GM19467 (cell line): Measurements from ENCODE around the gene ZDHHC22.

ENCODE experiments used
- ATAC-seq: cut with Tn5 transposase; IDR thresholded peaks from one replicate; pipeline ENCODE4 v1.9.1; 2021; ENCODE audit warnings: mild to moderate bottlenecking, moderate library complexity; ENCODE audit not compliant: unreplicated experiment

ZDHHC22 gene

DNA sequence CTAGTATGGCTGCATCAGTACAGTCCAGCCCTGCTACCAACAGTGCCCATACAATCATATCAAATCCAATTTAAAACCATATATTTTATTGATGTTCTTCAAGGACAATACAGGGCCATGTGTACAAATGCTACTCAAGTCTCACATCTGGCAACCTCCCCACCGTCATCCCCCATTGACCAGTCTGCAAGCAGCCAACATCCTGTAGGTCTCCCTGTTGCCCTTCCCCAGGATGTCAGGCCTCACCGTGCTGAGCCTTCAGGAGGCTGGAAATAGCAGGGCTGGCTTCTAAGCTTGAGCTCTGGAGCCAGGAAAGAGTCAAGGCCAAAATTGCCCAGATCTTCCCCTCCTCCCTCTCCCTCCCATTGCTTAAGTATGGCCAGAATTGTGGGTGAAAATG lies 10.4 kb downstream of the ZDHHC22 start:
- ATAC-seq = no peak

DNA sequence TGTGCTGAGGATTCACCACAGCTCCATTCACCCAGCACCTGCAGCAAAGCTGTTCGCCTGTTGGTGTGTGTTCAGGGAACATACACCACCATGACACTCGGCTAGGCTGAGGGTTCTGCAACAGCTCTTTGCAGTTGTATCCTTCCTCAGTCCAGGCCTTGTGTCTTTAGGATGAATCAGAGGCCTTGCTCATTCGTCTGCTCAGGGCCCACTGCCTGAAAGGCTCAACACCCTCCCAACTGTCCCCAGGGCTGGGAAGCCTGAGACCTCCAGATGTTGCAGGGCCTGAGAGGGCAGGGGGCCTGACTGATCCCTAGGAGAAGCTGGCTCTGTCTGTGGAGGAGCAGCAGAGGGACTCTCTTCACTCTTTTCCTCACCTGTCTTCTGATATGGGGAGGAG lies 11.2 kb downstream of the ZDHHC22 start:
- ATAC-seq = no peak

DNA sequence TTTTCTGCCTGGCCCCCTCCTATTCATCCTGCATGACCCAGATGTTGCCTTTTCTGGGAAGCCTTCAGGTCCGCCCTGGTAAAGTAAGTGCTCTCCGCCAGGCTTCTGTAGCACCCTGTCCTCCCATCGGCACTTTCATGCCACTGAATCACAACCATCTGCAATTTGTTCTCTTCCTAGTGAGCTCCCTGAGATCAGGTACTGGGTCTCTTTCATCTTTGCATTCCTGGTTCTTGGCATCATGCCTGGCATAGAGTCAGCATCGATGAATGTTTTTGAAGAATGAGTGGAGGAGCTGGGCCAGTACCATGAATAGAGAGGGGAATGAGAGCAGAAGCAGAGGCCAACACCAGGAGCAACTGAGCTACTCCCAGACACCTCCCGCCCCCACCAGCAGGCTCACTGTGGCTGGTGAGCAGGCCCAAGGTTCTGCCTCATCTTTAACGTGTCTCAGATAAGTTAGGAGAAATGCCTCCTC lies 13.1 kb downstream of the ZDHHC22 start:
- no peak for ATAC-seq

DNA sequence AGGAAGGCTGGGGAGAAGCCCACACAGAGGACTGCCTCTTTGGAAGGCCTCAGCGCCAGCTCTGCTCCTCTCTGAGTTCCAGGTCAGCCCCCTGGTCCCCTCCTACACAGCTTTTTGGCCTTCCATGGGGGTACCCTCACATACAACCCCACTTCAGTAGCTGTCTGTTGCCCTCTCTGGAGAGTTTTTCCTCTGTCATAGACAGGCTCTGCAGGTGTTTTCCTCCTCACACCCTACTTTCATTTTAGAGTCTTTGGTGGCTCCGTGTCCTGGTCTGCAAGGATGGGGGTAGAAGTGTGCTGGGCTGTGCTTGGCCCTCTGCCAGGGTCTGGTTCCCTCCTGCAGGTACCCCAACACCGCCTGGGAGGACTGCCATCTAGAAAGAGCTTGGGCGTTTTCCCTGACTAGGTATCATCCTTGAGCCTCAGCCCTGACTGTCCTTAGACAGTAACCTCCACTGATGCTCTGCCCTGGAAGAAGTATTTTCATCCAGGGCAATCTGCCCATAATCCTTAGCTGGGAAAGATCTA lies 15.1 kb downstream of the ZDHHC22 start:
- no peak for ATAC-seq

DNA sequence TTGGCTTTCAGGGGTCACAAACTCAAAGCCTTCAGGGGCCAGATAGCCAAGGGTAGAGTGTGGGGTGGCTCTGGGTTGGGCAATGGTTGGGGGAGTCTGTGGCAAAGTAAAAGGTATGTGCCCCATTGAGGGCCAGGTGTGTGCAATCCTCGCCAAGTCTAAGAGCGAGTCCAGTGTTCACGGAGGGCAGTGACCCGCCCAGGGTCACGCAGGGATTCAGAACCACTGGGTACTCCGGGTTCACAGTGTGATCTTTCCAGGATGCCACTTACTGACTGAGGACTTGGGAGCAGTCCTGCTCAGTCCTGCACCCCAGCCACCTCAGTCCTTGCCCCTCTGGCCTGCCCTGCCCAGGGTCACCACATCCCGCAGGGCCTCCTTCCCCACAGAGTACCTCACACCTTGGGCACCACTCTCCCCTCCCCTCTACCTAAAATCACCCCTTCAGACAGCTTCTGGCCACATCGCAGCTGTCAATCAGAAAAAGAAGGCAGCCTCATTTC lies 15.7 kb downstream of the ZDHHC22 start:
- ATAC-seq = no peak

DNA sequence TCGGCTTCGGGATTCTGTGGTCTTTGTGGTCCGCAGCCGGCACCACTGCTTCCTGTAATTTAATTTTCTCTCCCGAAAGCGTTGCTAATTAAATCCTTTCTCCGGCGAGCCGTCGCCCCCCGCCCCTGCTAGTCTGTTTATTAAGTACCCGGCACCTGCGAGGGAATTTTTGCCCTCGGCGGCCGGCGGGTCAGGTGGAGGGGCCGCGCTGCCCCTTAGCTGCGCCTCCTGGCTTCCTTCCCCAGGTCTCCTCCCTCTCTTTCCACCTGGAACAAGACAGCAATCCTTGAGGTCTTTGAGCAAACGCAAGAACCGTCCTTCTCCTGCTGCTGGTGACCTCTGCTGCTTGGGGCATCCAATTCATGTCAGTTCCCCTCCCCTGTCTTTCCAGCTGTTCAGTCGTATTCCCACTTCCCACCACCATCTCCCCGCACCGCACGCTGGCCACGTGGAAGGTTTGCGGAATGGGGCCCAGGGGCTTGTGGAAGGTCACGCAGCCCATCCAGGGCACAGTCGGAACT lies 16.2 kb downstream of the ZDHHC22 start:
- no peak for ATAC-seq

DNA sequence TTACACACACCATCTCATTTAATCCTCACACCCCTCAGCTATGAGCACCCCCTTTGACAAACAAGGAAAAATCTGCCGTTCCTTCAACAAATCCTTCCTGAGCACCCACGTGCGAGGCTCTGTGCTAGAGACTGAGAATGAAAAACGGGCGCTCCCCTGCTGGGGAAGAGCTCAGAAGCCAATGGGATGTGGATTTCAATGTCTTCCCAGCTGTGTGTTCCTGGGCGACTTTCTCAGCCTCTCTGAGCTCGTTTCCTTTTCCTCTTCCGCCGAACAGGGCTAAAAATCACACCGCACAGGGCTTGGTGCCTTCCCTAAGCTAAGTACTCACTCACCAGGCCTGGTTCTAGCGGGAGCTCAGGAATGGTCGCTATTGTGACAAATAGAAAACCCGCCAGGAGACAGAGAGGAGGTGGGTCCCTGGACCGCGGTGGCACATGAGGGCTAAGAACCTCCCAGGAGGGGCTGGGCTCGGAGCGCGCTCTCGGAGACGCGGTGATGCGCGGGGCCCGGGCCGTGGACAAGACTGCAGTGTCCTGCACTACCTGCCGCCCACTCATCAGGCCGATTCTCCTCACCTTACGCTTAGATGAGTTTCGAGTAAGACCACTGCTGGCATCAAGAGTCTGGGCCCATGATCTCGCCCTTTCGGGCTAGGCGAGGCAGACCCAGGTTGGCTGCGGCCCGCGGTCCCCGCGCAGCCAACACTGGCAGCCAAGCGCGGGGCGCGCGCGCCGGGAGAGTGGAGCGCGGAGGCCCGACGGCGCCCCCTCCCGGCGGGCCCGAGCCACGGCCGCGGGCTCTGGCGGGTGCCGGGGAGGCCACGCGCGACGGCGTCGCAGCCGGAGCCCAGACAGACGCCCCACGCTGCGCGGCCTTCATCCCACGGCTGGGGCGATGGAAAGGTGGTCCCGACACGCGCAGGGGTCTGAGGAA lies 17.0 kb downstream of the ZDHHC22 start:
- ATAC-seq = no peak

DNA sequence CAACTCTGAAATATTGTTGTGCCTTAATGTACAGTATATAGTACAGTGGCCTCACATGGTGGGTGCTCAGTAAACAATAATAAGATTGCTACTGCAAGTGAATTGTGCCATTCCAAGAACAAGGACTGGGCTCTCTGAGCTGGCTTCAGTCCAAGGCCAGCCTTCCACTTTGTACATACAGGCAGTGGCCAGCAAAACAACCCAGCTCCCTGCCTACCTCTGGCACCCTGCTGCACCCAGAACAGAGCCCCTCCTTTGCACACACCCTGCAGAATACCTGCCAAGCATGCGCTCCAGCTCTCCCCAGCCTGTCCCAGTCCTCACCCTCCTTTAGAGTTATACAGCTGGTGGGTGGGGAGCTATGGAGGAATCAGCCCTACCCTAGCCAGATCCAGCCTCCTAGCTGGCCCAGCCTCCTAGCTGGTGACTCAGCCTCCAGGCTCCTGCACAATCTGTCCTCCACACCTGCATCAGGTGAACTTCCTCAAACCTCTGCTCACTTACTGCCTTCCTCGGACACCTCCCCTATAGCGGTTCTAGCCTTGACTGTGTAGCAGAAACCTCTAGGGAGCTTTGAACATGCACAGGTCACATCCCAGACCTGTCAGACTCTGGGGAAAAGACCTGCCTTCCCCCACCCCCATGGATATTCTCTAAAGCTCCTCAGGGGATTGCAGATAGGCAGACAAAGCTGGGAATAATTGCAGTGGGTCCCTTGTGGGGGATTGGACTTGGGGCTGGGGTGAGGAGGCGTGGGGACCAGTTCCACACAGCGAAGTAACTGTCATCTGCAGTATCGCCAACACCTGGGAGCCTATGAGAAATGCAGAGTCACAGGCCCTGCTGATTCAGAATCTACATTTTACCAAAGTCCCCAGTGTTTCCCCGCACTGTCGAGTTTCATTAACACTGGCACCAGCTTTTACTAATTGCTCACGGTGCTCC lies 17.9 kb downstream of the ZDHHC22 start:
- ATAC-seq = no peak

DNA sequence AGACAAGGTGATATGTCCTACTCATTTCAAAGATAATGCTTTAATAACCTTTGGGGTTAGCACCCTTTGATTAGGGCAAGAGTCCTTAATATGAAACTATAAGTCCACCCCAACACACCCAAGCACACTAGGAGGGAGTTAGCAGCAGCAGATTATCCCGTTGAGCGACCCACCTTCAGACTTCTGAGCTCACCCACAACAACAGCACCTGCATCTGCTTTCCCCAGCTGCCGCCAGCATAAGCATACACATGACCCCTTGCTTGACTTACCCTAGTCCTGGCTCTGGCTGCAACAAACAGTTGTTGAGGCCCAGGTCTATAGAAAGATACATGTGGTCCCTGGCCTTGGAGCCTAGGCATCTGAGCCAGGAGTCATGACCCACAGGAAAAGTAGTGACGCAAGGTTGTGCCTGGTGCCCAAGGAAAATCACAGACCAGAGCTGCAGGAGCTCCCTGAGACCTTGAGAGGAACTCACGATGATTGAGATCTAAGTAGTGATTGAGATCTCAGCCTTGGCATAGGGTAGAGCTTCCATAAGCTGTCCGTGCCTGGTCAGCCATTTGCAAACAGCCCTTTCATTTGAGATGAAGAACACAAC lies 19.0 kb downstream of the ZDHHC22 start:
- no peak for ATAC-seq

DNA sequence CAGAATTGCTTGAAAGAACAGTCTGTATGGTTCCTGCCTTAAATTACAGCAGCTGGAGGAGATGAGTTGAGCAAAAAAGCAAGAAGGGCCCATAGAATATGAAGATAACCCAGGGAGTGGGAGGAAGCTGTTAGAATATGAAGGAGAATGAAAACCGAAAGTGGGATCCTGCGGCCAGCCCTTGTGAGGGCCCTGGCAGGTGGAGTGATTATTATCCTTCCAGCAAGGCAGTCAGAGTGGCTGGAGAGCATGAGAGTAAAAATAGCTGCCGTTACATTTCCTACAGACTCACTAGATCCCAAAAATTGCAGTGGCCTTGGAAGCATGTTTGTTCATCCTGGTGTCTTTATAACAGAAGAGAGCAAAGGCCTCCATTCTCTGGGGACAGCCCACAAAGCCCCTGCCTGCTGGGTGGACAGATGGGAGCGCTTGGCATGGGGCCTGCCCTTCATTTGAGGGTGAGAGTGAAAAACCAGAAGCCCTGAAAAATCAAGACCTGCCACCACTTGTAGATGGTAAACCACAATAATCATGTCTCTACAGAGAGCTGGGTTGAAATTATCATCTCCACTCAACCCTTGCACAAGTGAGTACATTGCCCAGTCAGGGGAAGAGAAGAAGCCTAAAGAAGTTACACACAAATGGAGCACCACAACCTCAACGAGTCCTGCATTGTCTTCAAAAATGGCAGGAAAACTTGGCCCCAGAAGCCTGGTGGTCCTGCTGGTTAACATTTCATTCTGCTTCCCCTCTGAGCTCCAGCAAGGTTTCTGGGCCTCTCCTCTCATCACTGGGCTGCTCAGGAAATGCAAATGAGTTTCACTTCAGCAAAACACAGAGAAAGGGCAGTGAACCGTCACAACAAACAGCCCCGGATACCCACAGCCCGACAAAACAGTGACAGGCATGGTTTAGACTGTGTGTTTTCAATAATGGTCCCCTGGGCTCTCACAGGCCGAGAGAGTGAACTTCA lies 20.5 kb downstream of the ZDHHC22 start:
- peak; percentile 84 for ATAC-seq

DNA sequence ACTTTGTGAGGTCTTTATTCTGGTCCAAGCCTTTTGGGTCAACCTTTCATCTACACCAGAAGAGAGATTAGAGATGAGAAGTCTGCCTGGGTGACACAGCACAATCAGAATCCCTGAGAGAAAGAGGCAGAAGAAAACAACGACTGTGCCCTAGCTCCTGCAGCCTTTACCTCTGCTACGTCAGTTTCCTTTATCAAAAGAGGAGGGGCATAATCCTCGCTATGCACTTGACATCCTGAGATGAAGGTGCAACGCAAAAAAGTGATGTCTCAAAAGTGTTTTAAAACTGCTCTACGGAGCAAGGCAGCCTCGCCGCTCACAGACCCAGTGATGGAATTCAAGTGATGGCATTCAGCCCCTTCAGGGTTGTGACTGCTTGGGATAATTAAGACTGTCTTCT lies 21.7 kb downstream of the ZDHHC22 start:
- no peak for ATAC-seq

DNA sequence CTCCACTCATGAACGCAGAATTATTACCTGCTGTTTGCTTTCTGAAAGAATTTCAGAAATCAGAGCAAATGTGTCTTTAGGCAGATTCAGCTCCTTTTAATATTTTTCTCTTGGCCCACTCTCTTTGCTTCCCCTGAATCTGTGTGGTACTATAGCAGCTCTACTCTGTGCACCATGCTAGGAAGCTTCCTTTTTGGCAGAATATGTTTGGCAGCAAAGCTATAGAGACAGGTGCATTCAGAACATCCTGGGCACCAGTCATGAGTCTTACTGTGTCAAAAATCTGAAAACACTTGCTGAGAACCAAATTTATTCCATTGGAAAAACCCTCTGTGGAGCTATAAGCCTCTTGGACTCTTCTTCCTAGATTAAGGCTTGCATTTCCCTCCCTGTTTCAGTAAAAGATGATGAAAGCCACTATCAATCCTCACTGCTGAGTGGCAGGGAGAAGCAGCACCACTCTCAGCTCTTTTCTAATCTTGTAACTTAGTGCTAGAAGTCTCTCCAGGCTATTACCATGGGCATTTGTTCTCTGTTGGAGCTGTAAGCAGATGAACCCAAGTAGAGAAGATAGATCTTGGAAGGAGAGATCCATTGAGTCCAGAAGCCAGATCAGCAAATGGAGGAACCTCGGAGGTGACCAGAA lies 25.3 kb downstream of the ZDHHC22 start:
- no peak for ATAC-seq

DNA sequence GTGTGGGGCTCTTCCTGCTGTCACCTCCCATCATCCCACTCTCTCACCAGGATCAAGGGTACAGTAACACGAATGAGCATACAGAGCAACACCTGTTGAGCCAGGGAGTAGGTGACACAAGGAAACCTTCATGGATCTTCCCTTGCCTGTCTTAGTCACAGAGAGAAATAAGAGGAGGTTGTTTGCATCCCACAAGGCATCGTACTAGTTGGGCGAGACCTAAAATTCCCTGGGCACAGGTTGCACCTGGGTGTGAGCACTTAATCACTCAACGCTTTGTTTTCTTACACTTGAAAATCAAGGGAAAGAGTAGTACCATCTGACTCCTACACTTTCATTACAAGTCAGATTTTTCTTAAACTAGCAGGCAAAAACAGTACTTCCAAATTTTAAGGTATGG lies 27.0 kb downstream of the ZDHHC22 start:
- ATAC-seq = no peak

DNA sequence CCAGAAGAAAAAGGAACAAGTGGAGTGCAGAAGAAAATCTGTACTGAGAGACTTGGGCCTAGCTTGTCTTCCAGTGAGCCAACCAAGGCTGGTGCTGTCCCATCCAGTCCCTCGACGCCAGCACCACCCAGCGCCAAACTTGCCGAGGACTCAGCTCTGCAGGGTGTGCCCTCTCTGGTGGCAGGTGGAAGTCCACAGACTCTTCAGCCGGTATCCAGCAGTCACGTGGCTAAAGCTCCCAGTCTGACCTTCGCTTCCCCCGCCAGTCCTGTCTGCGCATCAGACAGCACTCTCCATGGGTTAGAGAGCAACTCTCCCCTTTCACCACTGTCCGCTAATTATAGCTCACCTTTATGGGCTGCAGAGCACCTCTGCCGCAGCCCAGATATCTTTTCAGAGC lies 27.9 kb downstream of the ZDHHC22 start:
- ATAC-seq = no peak

DNA sequence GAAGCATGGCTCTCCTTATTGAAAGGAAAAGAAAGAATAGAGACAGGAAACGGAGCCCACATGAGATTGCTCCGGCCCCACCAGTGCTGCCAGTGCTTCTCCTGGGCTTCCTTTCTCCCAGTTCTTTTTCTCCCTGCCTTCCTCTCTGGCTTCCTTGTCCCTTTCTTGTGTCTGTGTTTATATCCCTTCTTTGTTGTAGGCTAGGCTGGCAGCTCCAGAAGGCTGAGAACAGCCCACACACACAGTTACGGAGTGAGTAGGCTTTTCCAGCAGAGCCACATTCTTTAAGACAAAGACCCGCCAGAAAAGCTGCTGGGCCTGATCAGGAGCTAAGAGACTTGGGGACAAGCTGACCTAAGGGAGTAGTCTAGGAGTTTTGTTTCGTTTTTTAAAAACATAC lies 30.6 kb downstream of the ZDHHC22 start:
- no peak for ATAC-seq

DNA sequence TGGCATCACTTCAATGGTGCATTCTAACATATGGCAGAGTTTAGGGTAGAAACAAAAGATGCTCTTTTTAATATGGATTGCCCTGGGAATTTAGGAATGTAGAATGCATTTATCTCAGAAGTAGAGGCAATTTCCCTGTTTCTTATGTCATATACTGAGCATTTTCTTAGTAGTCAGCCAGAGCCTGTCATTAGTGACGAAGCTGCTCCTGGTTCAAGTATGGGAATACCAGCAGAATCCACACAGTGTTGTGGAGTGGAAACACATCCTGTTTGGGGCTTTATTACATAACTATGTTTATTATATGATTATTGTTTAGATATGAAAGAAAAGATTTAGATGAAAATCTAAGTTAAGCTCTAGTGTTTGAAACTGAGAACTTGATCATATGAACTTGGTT lies 31.3 kb downstream of the ZDHHC22 start:
- no peak for ATAC-seq

DNA sequence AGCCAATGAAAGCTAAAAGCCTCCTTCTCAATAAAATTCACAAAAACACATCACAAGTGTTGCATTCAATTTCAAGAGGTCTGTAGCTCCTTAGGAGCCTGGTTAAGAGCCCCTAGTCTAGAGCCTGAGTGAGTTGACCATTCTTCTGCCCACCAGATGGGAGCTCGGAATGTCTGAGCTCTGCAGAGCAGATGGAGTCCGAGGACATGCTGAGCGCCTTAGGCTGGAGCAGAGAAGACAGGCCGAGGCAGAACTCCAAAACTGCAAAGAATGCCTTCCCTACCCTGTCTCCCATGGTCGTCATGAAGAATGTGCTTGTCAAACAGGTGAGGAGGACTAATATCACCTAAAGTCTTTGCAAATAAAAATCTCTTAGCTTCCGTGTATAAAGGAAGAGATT lies 31.9 kb downstream of the ZDHHC22 start:
- ATAC-seq = no peak

DNA sequence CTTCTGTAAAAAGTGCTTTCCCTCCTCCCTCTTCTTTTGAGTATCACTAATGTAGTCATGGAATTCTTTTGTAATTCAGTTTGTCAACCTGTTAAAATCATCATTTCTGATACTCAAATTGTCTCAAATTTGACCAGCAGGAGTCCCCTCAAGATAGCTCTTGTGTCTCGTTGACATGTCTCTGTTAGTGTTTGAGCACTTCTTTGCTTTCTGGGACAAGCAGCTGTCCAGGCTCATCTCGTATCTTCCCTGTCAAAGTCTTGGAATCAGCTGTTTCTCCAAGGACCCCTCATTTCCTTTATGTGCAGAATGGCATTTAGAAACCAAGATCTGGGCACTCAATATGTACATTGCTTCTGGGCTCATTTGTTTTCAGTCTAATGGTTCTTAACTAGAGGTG lies 32.8 kb downstream of the ZDHHC22 start:
- ATAC-seq = no peak

DNA sequence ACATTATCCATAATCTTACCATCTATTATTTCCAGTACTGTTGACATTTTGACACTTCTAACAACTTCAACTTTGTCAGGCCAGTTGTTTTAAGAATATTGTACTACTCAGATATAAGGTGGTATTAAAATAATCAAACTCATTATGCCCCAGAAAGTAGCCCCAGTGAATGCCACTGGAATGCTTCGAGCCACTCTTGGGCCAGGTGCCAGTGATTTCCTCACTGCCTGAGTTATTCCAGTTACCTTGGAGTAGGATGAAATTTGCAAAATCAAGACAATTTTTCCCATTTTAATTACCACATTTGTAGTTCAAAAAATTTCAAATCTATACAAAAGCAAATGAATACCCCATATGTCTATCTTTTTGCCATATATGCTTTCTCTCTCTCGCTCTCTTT lies 34.4 kb downstream of the ZDHHC22 start:
- no peak for ATAC-seq
